WTC11 (cell line): ENCODE measurements around the gene ATXN7L2. TPM values are rescaled to one million over a fixed set of nuclear protein-coding genes. Genes with fewer than 3 reads are reported as not detected.

Experiments used
- AFF4 ChIP-seq: sonication (generic); formaldehyde crosslinking; IDR thresholded peaks from 2 replicates; pipeline ENCODE4 v1.8.1; 2023; ENCODE audit warnings: mild to moderate bottlenecking, missing genetic modification reagents, borderline replicate concordance
- AR ChIP-seq: fragments of 250-450 bp; sonication (Bioruptor Pico); IDR thresholded peaks from 2 replicates; pipeline ENCODE4 v1.9.0; 2021; ENCODE audit warnings: mild to moderate bottlenecking
- ATF6 ChIP-seq: sonication (generic); formaldehyde crosslinking; IDR thresholded peaks from 2 replicates; pipeline ENCODE4 v1.8.1; 2023; ENCODE audit warnings: mild to moderate bottlenecking, missing genetic modification reagents
- CBFB ChIP-seq: sonication (generic); formaldehyde crosslinking; IDR thresholded peaks from 2 replicates; pipeline ENCODE4 v1.8.1; 2022; ENCODE audit warnings: mild to moderate bottlenecking, low read depth, missing genetic modification reagents
- CREM ChIP-seq: sonication (generic); formaldehyde crosslinking; IDR thresholded peaks from 2 replicates; pipeline ENCODE4 v1.8.1; 2022; ENCODE audit warnings: mild to moderate bottlenecking, missing genetic modification reagents, moderate library complexity
- ELF4 ChIP-seq: sonication (generic); formaldehyde crosslinking; IDR thresholded peaks from 2 replicates; pipeline ENCODE4 v1.8.1; 2022; ENCODE audit warnings: low read depth, mild to moderate bottlenecking, moderate library complexity, missing genetic modification reagents
- HMGXB4 ChIP-seq: sonication (generic); formaldehyde crosslinking; IDR thresholded peaks from 2 replicates; pipeline ENCODE4 v1.8.1; 2023; ENCODE audit warnings: mild to moderate bottlenecking, moderate library complexity, missing genetic modification reagents
- IRF1 ChIP-seq: sonication (generic); formaldehyde crosslinking; IDR thresholded peaks from 2 replicates; pipeline ENCODE4 v1.8.0; 2023; ENCODE audit warnings: missing genetic modification reagents
- IRF2 ChIP-seq: sonication (generic); formaldehyde crosslinking; IDR thresholded peaks from 2 replicates; pipeline ENCODE4 v1.8.0; 2022; ENCODE audit warnings: low read depth, missing genetic modification reagents, borderline replicate concordance
- RELA ChIP-seq: sonication (generic); formaldehyde crosslinking; IDR thresholded peaks from 2 replicates; pipeline ENCODE4 v1.8.1; 2022; ENCODE audit warnings: missing genetic modification reagents, mild to moderate bottlenecking, borderline replicate concordance
- SMAD3 ChIP-seq: sonication (generic); formaldehyde crosslinking; IDR thresholded peaks from 2 replicates; pipeline ENCODE4 v1.8.0; 2022; ENCODE audit warnings: missing genetic modification reagents, mild to moderate bottlenecking, borderline replicate concordance
- SOX15 ChIP-seq: fragments of 250-450 bp; sonication (Bioruptor Pico); IDR thresholded peaks from 2 replicates; pipeline ENCODE4 v1.9.0; 2021; ENCODE audit warnings: mild to moderate bottlenecking
- TEAD4 ChIP-seq: sonication (generic); formaldehyde crosslinking; IDR thresholded peaks from 2 replicates; pipeline ENCODE4 v1.8.0; 2022; ENCODE audit warnings: mild to moderate bottlenecking, missing genetic modification reagents
- ZBTB43 ChIP-seq: sonication (generic); formaldehyde crosslinking; IDR thresholded peaks from 2 replicates; pipeline ENCODE4 v1.8.1; 2023; ENCODE audit warnings: mild to moderate bottlenecking, missing genetic modification reagents
- ZNF671 ChIP-seq: fragments of 250-450 bp; sonication (Bioruptor Pico); IDR thresholded peaks from 2 replicates; pipeline ENCODE4 v1.8.0; 2021; ENCODE audit warnings: mild to moderate bottlenecking
- total RNA-seq: library from RNA; stranded (reverse); gene quantifications from 3 replicates; pipeline ENCODE4 v1.2.3, GENCODE V29; 2021

Gene ATXN7L2
- total RNA-seq, 1 experiment from 2014 or later: 11.1 TPM

- TF ChIP-seq ZBTB43: no peak
- no peak for TF ChIP-seq IRF1
- no peak for TF ChIP-seq AFF4 (CRISPR knock-in tag)
- no peak for TF ChIP-seq CBFB (CRISPR knock-in tag)
- no peak for TF ChIP-seq ATF6 (CRISPR knock-in tag)
- no peak for TF ChIP-seq ELF4 (CRISPR knock-in tag)
- no peak for TF ChIP-seq SOX15 (CRISPR knock-in tag)
- TF ChIP-seq HMGXB4 (CRISPR knock-in tag): peak; percentile 67; the same call in 1 of the 2 replicates
- TF ChIP-seq CREM: peak; percentile 62; the same call in 1 of the 2 replicates
- no peak for TF ChIP-seq IRF2 (CRISPR knock-in tag)
- no peak for TF ChIP-seq ZNF671 (CRISPR knock-in tag)
- no peak for TF ChIP-seq RELA (CRISPR knock-in tag)
- TF ChIP-seq SMAD3: no peak
- no peak for TF ChIP-seq TEAD4 (CRISPR knock-in tag)
- TF ChIP-seq AR: no peak
Measured at GRCh38 chr1:109509176-109510134, 25.8 kb downstream of the ATXN7L2 start, which contains the start of gene AMIGO1 (continued).
